K562 treated with DMSO at 1 percent for 48 hours (cell line): ENCODE data around the gene MVD. TPM values are rescaled to one million over a fixed set of nuclear protein-coding genes. Genes with fewer than 3 reads are reported as not detected.

Experiments used
- total RNA-seq: library from RNA; unstranded; fragments of 300-600 nt; gene quantifications from 2 replicates; pipeline ENCODE4 v1.2.3, GENCODE V29; 2022; ENCODE audit warnings: low replicate concordance; ENCODE audit errors: extremely low read depth

MVD gene, protein sequence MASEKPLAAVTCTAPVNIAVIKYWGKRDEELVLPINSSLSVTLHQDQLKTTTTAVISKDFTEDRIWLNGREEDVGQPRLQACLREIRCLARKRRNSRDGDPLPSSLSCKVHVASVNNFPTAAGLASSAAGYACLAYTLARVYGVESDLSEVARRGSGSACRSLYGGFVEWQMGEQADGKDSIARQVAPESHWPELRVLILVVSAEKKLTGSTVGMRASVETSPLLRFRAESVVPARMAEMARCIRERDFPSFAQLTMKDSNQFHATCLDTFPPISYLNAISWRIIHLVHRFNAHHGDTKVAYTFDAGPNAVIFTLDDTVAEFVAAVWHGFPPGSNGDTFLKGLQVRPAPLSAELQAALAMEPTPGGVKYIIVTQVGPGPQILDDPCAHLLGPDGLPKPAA
- not detected in 2 replicates for total RNA-seq

DNA sequence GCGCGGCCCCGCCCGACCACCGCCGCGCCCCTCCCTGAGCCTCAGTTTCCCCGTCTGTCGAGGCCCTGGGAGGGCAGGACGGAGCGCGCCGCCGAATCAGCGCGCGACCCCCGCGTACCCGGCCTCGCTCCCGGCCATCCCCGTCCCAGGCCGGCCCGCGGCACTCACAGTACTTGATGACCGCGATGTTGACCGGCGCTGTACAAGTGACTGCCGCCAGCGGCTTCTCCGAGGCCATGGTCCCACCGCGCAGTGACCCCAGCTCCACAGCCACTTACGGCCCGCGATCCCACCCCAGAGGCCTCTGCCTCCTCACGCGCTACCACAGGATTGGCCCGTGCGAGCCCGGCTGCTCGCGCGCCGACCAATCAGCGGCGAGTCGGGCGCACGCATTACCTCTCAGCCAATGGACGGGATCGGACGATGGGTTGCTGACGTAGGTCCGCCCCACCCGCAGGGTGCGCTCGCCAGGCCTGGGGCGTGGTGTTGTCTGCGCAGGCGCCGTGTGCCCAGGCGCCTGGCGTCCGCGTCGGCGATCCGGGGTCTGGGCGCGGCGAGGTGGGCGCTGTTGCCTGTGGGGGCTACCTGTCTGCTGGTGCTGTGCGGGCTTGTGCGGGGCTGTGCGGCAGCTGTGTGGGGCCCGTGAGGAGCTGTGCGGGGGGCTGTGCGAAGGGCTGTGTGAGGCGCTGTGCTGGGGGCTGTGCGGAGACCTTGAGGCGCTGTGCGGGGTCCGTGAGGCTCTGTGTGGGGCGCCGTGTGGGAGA, at the start of gene MVD:
Gene MVD, minus strand, starts transcription at position 249 of the 764 bp plus-strand sequence. Its CDS starts 11 bp downstream, at position 238.

GRCh38 chr16:88706229-88706964, 43.5 kb upstream of the MVD start, which contains the start of the genes CTU2 and RNF166:
Gene CTU2 (plus strand): TSS chr16:88706503. CDS start chr16:88706531, 28 bp downstream.
Gene RNF166 (minus strand): TSS chr16:88706408. CDS start chr16:88706325, 83 bp downstream.

DNA sequence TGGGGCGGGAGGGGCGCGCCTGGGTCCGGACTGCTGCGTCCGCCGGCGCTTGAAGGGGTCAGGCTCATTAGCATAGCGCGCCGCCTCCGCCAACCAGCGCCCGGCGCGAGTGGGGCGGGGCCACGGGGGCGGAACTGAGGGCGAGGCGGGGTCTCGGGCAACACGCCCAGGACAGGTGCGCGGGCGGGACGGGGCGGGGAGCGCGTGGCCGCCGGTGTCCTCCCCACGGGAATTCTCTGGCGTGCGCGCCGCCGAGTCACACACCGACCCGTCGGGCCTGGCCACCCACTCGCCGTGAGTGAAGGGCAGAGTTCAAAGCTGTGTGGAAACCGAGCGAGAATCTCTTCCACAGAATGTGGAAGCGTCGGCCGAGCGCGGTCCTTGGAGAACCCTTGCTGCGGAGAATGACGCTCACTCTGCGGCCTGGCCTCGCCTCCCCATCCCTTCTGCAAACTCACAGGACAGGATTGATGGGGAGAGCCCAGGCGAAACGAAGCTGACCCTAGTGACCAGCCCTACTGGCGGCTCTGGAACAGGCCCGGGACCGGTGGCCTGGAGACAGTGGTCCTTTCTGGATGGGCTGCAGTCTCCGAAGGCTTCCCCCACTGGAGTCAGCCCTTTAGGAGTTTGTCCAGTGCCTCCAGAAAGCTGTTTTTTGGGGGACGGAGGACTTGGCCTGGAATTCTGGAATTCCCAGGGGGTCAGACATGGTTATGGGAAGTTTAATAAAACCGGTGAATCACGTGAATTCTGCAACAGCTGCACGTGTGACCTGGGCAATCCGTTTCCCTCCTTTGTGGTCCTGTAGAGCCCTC, 23.8 kb upstream of the MVD start, which contains the start of gene SNAI3:
Gene SNAI3, minus strand, starts transcription at position 69 of the 815 bp plus-strand sequence. CDS start 101 bp downstream, outside the sequence.

GRCh38 chr16:88650749-88651275, 12.1 kb downstream of the MVD start, which contains the start of gene CYBA:
Gene CYBA (minus strand): TSS chr16:88651053. CDS start chr16:88651013, 40 bp downstream.

DNA sequence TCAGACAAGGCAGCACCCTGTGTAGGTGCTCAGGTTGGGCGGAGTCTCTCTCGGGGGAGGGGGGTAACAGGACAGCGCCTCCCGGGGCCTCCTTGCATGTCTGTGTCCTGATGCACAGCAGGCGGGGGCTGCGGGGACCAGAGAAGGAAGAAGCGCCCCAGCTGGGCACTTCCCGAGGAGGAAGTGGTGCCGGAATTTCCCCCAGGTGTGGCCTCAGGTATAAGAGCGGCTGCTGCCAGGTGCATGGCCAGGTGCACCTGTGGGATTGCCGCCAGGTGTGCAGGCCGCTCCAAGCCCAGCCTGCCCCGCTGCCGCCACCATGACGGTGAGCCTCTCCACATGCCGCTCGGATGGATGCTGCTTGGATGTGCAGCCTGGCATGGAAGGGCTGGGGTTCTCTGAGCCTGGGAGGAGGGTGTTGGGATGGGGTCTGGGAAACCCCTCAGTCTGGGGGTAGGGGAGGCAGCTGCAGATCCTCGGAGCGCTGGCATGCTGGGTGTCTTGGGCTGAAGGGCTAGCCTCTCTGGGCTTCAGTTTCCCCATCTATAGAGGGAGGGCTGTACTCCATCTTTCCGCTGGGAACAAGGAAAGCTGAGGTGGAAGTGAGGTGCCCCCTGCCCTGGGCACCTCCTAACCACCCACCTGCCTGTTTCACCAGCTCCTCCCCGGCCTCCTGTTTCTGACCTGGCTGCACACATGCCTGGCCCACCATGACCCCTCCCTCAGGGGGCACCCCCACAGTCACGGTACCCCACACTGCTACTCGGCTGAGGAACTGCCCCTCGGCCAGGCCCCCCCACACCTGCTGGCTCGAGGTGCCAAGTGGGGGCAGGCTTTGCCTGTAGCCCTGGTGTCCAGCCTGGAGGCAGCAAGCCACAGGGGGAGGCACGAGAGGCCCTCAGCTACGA, 24.3 kb downstream of the MVD start, which contains the start of gene IL17C:
Gene IL17C, plus strand, starts transcription at position 250 of the 908 bp plus-strand sequence. Its CDS starts 70 bp downstream, at position 320.

Other genes starting within 250 kb of the MVD start
- not detected in 2 replicates for gene ZFPM1, start 209.8 kb downstream of the MVD start, total RNA-seq
- not detected in 2 replicates for gene ZC3H18, start 92.7 kb downstream of the MVD start, total RNA-seq
- not detected in 2 replicates for gene IL17C, start 24.5 kb downstream of the MVD start, total RNA-seq
- gene CYBA, start 12.0 kb downstream of the MVD start, total RNA-seq = not detected in 2 replicates
- not detected in 2 replicates for gene SNAI3, start 23.4 kb upstream of the MVD start, total RNA-seq
- gene RNF166, start 43.3 kb upstream of the MVD start, total RNA-seq = not detected in 2 replicates
- not detected in 2 replicates for gene CTU2, start 43.4 kb upstream of the MVD start, total RNA-seq
- gene PIEZO1, start 122.1 kb upstream of the MVD start, total RNA-seq = 110 and 162 TPM in 2 replicates
- gene CDT1, start 140.7 kb upstream of the MVD start, total RNA-seq = 838 TPM in 1 of 2 replicates, not detected in the other
- not detected in 2 replicates for gene APRT, start 148.8 kb upstream of the MVD start, total RNA-seq
- not detected in 2 replicates for gene GALNS, start 193.9 kb upstream of the MVD start, total RNA-seq
- not detected in 2 replicates for gene TRAPPC2L, start 194.0 kb upstream of the MVD start, total RNA-seq
- not detected in 2 replicates for gene PABPN1L, start 203.6 kb upstream of the MVD start, total RNA-seq